ENCODE results near the gene PTPRN2.

DNA sequence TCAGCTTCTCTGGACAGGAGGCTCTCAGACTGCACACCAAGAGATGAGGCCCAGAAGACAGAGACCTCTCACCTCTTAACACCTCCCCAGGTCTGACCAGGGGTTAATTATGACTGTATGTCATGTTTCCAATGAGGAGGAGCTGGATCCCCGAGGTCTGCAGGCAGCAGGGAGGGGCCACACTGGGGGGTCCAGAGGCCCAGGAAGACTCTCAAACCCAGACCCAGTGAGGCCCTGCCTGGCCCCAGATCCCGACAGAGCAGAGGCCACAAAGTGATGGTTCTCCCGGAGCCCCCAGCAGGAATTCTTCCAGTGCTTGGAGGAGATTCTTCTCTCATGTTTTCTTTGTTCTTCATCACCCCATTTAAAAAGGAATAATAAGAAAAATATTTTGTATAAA is 28.8 kb downstream of the PTPRN2 start:
- TF ChIP-seq, protein P1, sequence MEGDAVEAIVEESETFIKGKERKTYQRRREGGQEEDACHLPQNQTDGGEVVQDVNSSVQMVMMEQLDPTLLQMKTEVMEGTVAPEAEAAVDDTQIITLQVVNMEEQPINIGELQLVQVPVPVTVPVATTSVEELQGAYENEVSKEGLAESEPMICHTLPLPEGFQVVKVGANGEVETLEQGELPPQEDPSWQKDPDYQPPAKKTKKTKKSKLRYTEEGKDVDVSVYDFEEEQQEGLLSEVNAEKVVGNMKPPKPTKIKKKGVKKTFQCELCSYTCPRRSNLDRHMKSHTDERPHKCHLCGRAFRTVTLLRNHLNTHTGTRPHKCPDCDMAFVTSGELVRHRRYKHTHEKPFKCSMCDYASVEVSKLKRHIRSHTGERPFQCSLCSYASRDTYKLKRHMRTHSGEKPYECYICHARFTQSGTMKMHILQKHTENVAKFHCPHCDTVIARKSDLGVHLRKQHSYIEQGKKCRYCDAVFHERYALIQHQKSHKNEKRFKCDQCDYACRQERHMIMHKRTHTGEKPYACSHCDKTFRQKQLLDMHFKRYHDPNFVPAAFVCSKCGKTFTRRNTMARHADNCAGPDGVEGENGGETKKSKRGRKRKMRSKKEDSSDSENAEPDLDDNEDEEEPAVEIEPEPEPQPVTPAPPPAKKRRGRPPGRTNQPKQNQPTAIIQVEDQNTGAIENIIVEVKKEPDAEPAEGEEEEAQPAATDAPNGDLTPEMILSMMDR (IDR thresholded peaks at IDR 0.05) = no peak
- TF ChIP-seq POLR2A (IDR thresholded peaks at IDR 0.05) = no peak
